ENCODE results near the gene OVCH2.

DNA sequence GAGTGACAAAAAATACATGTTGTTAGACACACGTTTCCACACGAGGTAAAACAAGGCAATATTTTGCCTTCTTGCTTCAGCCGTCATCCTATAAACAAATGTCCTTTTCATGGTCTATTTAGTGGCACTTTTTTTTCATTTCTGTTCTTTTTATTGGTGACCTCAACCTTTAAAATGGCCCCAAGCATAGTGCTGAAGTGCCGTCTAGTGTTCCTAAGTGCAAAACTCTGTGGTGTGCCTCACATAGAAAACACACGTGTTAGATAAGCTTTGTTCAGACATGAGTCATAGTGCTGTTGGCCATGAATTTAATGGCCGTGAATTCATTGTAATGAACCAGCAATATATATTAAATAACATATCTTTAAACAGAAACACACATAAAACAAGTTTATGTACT lies 15.6 kb downstream of the OVCH2 start:
- no peak for TF ChIP-seq EP300 (IDR thresholded peaks at IDR 0.05)
- TF ChIP-seq POLR2A (IDR thresholded peaks at IDR 0.05; ENCODE audit: low read depth), result no peak

All from esophagus muscularis mucosa (tissue), 2 donors.